Effector memory CD8-positive, alpha-beta T cell (primary cell): ENCODE data around the gene TSEN34.
A peak's percentile ranks its signal among the peaks of the same experiment; 100 is the strongest.

Source experiments
- ATAC-seq: fragments of 150-1000 bp; cut with Tn5 transposase; replicated peaks from 2 replicates; pipeline ENCODE4 v1.10.0; 2021; ENCODE audit warnings: mild to moderate bottlenecking, moderate library complexity
- DNase-seq, 3 experiments: peaks; one replicate each; pipeline ENCODE4 v3.0.0; 2021
- H3K27ac Mint-ChIP-seq, 2 donors: one replicate each; pipeline ENCODE4 v1.8.0; 2022; ENCODE audit warnings: mild to moderate bottlenecking in 2 of 2, mixed read lengths in 2 of 2, moderate library complexity in 2 of 2
- H3K27me3 Mint-ChIP-seq, 2 donors: one replicate each; pipeline ENCODE4 v1.8.0; 2022; ENCODE audit warnings: mixed read lengths in 2 of 2
- H3K36me3 Mint-ChIP-seq: one replicate; pipeline ENCODE4 v1.8.0; 2022; ENCODE audit warnings: mild to moderate bottlenecking, moderate library complexity, mixed read lengths; ENCODE audit not compliant: insufficient read depth
- H3K4me1 Mint-ChIP-seq, 2 donors: one replicate each; pipeline ENCODE4 v1.8.0; 2022; ENCODE audit warnings: low read depth in 2 of 2, mixed read lengths in 2 of 2
- H3K4me3 Mint-ChIP-seq, 2 donors: one replicate each; pipeline ENCODE4 v1.8.0; 2022; ENCODE audit warnings: mild to moderate bottlenecking in 2 of 2, mixed read lengths in 2 of 2, moderate library complexity in 2 of 2
- H3K9me3 Mint-ChIP-seq, 2 donors: one replicate each; pipeline ENCODE4 v1.8.0; 2022; ENCODE audit warnings: mixed read lengths in 2 of 2

Gene TSEN34

GRCh38 chr19:54154603-54155345 is 36.3 kb upstream of the TSEN34 start:
- Mint-ChIP-seq H3K27ac (peak overlapping the region in 1 of 2 donors; percentile 41), H3K27me3 (no peaks in the 10 kb centered on the region), H3K36me3 (peaks cover 66% of the 10 kb centered on the region), H3K4me1 (peaks cover 32 to 36% of the 10 kb centered on the region in 2 donors), H3K9me3 (no peaks in the 10 kb centered on the region), H3K4me3 (peak overlapping the region; percentile 17 to 27)
- ATAC-seq (peak; percentile 4), DNase-seq (peak; percentile 25 to 28 (median 26))

GRCh38 chr19:54155694-54156093 is 35.4 kb upstream of the TSEN34 start:
- Mint-ChIP-seq H3K36me3 (peaks cover 66% of the 10 kb centered on the region), H3K27ac (peak overlapping the region; percentile 44 to 87), H3K27me3 (no peaks in the 10 kb centered on the region), H3K4me1 (peaks cover 40% of the 10 kb centered on the region in 2 donors), H3K9me3 (no peaks in the 10 kb centered on the region), H3K4me3 (no peak overlapping the region)
- ATAC-seq, result no peak
- no peak for DNase-seq

GRCh38 chr19:54156490-54156889 is 34.6 kb upstream of the TSEN34 start:
- no peak for DNase-seq
- H3K27me3 Mint-ChIP-seq, result no peaks in the 10 kb centered on the region
- peaks cover 68% of the 10 kb centered on the region for H3K36me3 Mint-ChIP-seq
- H3K27ac Mint-ChIP-seq, result peak overlapping the region in 1 of 2 donors; percentile 87
- H3K9me3 Mint-ChIP-seq, result no peaks in the 10 kb centered on the region
- H3K4me3 Mint-ChIP-seq, result no peak overlapping the region
- ATAC-seq, result no peak
- H3K4me1 Mint-ChIP-seq, result peaks cover 44% of the 10 kb centered on the region in 2 donors

- peaks cover 69% of the 10 kb centered on the region for H3K36me3 Mint-ChIP-seq
Observed at GRCh38 chr19:54156953-54157352, 34.2 kb upstream of the TSEN34 start.

DNA sequence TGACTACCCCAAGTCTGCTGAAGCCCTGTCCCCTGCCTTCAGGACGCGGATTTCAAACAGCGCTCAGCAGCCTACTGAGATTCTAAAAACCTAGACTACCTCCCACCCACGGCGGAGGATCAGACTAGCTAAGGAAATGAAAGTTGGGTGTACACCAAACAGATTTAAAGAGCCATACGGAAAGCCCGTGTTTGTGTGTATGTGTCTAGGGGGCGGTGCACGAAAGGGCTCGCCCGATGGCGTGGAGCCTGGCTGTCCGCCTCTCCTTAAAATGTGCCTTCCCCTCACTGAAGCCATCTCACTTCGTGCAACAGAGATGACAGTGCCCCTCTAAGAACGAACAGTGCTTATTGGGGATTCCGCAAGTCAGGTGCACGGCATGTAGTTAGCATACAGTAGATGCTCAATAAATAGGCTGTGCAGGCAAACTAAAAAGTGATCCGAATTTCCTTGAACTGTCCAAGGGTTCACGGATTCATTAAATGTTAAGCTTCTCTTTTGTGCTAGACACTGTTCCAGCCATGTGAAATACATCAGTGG is 32.2 kb upstream of the TSEN34 start:
- Mint-ChIP-seq H3K4me3 (peak overlapping the region; percentile 83 to 89), H3K27ac (peak overlapping the region; percentile 92), H3K36me3 (peaks cover 71% of the 10 kb centered on the region), H3K9me3 (no peaks in the 10 kb centered on the region), H3K27me3 (no peaks in the 10 kb centered on the region), H3K4me1 (peaks cover 49 to 50% of the 10 kb centered on the region in 2 donors)
- DNase-seq, result no peak
- ATAC-seq, result no peak

More at GRCh38 chr19:54156953-54157352, 34.2 kb upstream of the TSEN34 start:
- DNase-seq (no peak), ATAC-seq (no peak)
- H3K27ac Mint-ChIP-seq, result peak overlapping the region in 1 of 2 donors; percentile 87
- peaks cover 44% of the 10 kb centered on the region in 2 donors for H3K4me1 Mint-ChIP-seq
- no peaks in the 10 kb centered on the region for H3K27me3 Mint-ChIP-seq
- H3K9me3 Mint-ChIP-seq, result no peaks in the 10 kb centered on the region
- H3K4me3 Mint-ChIP-seq, result peak overlapping the region; percentile 44 to 53

DNA sequence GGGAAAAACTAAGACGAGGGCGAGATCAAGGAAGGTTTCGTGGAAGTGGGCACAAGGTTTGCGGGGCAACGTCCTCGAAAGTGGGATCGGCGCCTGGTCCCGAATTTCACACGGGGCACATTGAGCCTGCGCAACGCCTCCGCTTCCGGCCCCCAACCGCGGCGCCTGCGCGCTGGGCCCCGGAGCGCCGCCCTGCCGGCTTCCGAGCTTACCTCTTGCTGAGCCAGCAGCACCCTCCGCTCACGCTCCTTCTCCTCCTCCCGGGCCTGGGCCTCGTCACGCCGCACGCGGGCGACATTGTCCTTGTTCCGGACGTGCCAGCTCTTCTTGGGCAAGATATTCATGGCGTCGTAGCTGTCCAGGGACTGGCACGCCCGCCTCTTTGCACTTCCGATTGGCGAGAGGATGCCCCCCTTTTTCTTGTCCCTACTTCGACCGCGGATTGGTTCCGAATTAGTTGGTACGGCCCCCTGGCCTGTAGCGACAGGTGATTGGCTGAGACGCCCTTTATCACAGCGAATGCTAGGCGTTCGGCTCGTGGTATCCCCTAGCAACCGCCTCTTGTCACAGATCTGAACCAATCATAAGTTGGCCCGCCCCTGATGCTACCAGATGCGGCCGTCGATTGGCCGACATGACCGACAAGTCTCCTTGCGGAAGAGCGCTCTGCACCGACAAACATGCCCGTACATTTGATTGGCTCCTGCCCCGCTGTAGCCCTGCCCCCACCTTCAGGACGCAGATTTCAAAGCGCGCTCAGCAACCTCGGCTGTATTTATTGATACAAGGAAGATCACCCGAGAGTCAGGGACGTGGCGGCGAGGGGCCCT is 31.5 kb upstream of the TSEN34 start, which contains the start of gene LENG1:
Gene LENG1, minus strand, starts transcription at position 370 of the 830 bp plus-strand sequence. Its CDS starts 26 bp downstream, at position 344.
- DNase-seq (peak; percentile 97 to 98 (median 97)), ATAC-seq (peak; percentile 85)
- Mint-ChIP-seq H3K36me3 (peaks cover 64% of the 10 kb centered on the region), H3K27me3 (no peaks in the 10 kb centered on the region), H3K27ac (peak within 1 kb of the TSS; percentile 92), H3K4me3 (peak within 1 kb of the TSS; percentile 83 to 89), H3K4me1 (peaks cover 48 to 52% of the 10 kb centered on the region in 2 donors), H3K9me3 (no peaks in the 10 kb centered on the region)

DNA sequence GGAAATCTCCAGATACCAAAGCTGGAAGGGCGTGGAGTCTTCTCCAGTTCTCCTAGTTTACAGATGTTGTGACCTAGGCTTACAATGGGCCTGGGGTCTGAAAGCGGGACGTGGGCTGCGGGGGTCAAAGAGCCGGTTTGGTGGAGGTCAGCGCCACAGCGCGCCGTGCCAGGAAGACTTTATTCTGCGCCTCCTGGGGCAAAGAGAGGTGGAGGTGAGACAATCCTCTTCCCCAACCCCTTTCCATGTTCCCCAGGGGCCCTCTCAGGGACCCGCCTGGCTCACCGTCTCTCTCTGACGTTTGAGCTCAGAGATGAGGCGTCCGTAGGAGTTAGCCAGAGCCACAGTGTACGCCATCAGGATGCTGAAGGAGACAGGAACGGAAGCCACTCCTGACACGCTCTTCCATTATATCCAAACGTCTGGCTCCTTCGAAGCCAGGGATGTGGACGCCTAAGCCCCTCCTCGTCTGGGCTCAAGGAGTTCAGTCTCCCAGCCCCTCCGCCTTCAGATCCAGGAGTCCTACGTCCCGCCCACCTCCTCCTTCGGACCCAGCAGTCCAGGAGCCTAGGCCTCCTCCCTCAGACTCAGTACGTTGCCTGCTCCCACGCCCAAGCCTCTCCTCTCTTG is 30.8 kb upstream of the TSEN34 start:
- ATAC-seq (no peak), DNase-seq (no peak)
- Mint-ChIP-seq H3K4me1 (peaks cover 46 to 49% of the 10 kb centered on the region in 2 donors), H3K27me3 (no peaks in the 10 kb centered on the region), H3K27ac (peak overlapping the region; percentile 92), H3K9me3 (no peaks in the 10 kb centered on the region), H3K4me3 (peak overlapping the region; percentile 83 to 89), H3K36me3 (peaks cover 57% of the 10 kb centered on the region)

GRCh38 chr19:54160854-54161253 is 30.3 kb upstream of the TSEN34 start:
- Mint-ChIP-seq H3K27me3 (no peaks in the 10 kb centered on the region), H3K4me3 (peak overlapping the region; percentile 83 to 89), H3K9me3 (no peaks in the 10 kb centered on the region), H3K36me3 (peaks cover 53% of the 10 kb centered on the region), H3K27ac (peak overlapping the region; percentile 92), H3K4me1 (peaks cover 46 to 49% of the 10 kb centered on the region in 2 donors)
- no peak for ATAC-seq
- DNase-seq, result no peak

GRCh38 chr19:54162241-54162805 is 28.8 kb upstream of the TSEN34 start:
- peak overlapping the region; percentile 84 to 95 for H3K4me3 Mint-ChIP-seq
- DNase-seq (peak; percentile 58 to 72 (median 68)), ATAC-seq (peak; percentile 5)
- no peaks in the 10 kb centered on the region for H3K9me3 Mint-ChIP-seq
- H3K27ac Mint-ChIP-seq, result peak overlapping the region; percentile 56 to 62
- peaks cover 38% of the 10 kb centered on the region for H3K36me3 Mint-ChIP-seq
- H3K4me1 Mint-ChIP-seq, result peaks cover 41 to 44% of the 10 kb centered on the region in 2 donors
- no peaks in the 10 kb centered on the region for H3K27me3 Mint-ChIP-seq

- Mint-ChIP-seq H3K36me3 (peaks cover 32% of the 10 kb centered on the region), H3K27me3 (no peaks in the 10 kb centered on the region), H3K4me3 (peak overlapping the region; percentile 84 to 95), H3K4me1 (peaks cover 41 to 44% of the 10 kb centered on the region in 2 donors), H3K27ac (peak overlapping the region; percentile 56 to 62), H3K9me3 (no peaks in the 10 kb centered on the region)
- DNase-seq (no peak), ATAC-seq (no peak)
Observed at GRCh38 chr19:54162884-54163283, 28.2 kb upstream of the TSEN34 start.

GRCh38 chr19:54164369-54165068 is 26.6 kb upstream of the TSEN34 start:
- Mint-ChIP-seq H3K9me3 (no peaks in the 10 kb centered on the region), H3K27ac (peak overlapping the region; percentile 65 to 78), H3K27me3 (no peaks in the 10 kb centered on the region), H3K4me1 (peaks cover 36 to 38% of the 10 kb centered on the region in 2 donors), H3K4me3 (peak overlapping the region; percentile 84 to 95), H3K36me3 (peaks cover 24% of the 10 kb centered on the region)
- peak; percentile 23 for ATAC-seq
- peak; percentile 53 to 79 (median 78) for DNase-seq

DNA sequence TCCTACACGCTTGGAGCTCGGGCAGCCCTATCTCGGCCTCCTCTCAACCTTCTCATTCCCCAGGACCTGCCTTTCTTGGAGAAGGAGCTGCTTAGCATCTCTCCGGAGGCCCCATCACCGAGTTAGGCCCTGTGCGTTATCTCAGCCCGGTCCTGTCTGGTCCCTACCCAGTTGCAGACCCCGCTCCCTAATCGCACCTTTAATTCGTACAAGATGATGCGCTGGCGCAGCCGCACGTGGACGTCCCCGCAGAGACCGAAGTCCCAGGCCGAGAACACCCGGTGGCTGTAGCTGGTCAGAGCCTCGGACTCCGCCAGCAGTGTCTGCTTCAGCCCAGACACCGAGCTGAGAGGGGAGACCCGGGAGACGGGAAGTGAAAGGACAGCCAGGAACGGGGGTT is 25.9 kb upstream of the TSEN34 start:
- Mint-ChIP-seq H3K9me3 (no peaks in the 10 kb centered on the region), H3K4me3 (peak overlapping the region; percentile 84 to 95)

More for the DNA sequence above, 25.9 kb upstream of the TSEN34 start:
- peak overlapping the region in 1 of 2 donors; percentile 65 for H3K27ac Mint-ChIP-seq
- ATAC-seq (no peak), DNase-seq (no peak)
- H3K36me3 Mint-ChIP-seq, result peaks cover 20% of the 10 kb centered on the region
- no peaks in the 10 kb centered on the region for H3K27me3 Mint-ChIP-seq
- H3K4me1 Mint-ChIP-seq, result peaks cover 33 to 34% of the 10 kb centered on the region in 2 donors
